Islet of Langerhans (tissue), 1 donor: Measurements from ENCODE around the gene CCDC154.
"Not testable (repeated sequence)": the region's sequence is repeated elsewhere in the genome, so short reads cannot be mapped to it uniquely, and the experiment has no call there.

Experiments
- FAIRE-seq: peaks from one replicate; lab custom pipeline; 2011; peaks lifted over from hg19 to GRCh38; lab: Jason Lieb, UNC

CCDC154 gene

DNA sequence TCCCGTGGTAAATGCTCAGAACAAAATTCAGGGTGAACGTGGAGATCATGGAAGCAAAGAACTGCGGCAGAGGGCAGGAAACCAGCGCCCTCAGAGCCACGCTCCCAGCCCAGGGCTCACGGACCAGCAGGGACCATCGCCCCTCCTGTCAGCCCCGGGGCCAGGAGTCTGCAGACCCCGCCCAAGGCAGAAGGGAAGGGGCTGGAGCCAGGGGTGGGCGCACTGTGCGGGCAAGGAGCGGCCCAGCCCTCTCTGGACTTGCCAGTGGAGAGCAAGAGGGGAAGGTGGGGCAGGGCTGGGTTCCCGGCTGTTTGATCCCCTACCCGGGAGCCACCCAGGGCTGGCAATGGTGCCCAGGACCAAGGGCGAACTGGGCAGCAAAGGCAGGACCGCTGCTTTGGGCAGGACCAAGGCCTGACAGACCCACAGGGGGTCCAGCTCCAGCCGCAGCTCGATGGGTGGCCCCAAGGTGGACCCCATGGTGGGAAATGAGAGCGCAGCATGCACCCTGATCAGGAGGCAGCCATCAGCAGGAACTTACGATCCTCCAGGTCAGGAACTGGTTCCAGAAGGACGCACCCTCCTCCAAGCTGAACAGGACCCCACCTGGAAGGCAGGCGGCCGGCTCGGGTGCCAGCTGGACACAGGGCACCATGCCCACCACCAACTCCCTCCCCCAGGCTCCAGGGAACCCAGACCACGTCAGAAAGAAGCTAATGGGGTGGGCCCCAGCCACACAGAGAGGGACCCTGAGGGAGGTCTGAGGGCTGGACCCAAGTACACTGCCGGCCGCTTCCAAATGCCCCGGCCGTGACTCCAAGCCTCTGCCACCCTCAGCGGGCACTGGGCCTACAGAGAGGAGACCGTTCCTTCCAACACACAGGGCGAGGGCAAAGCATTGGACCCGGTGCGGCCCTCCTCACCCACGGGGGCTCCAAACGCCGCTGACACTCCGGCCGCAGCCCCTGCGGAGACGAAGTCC, 11.1 kb upstream of the CCDC154 start:
- no peak for FAIRE-seq

DNA sequence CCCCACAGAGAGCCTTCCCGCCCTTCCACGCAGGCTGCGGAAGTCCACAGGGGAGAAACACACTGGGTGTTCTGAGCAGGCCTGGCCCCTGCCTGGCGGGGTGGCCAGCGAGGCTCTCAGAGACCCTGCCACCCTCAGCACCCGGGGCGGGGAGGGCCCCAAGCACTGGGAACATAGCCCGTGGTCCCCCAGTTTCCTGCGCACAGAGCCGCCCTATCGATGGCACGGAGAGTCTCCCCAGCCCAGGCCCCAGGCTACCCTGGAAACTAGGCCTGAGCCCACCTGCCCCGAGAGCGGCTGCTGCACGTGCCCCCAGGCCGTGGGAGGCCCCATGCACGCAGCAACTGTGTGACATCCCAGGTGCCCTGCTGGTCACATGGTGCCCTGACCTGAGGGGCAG, 10.2 kb upstream of the CCDC154 start:
- no peak for FAIRE-seq

GRCh38 chr16:1453316-1453715, 9.0 kb upstream of the CCDC154 start:
- no peak for FAIRE-seq

GRCh38 chr16:1452530-1452929, 8.2 kb upstream of the CCDC154 start:
- no peak for FAIRE-seq

DNA sequence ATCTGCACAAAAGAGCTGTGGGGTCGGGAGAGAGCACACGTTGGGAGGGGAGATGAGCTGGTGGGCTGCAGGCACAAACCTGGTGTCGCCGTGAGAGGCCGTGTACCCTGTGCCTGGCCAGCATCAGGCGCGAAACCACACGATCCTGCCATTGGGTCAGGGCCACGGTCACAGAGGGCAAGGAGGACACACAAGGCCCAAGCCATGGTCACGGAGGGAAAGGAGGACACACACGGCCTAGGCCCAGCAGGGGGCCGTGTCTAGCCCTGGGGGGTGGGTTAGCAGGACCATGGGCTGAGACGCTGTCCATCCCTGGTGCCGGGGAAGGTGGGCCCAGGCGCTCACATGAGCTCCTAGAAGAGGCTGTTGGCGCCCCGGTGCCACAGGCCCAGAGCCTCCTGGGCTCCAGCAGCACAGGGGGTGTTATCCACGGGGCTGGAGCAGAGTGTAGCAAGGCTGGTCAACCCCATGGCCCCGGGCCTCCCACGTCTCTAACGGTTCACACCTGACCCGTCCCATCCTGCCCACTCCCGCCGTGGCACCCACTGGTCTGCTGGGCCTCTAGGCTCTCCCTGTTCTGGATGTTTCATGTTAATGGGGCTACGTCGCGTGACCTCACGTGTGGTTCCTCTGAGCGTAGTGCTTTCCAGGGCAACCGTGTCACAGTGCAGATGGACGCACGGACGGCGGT, 7.5 kb upstream of the CCDC154 start:
- no peak for FAIRE-seq

GRCh38 chr16:1450841-1451240, 6.5 kb upstream of the CCDC154 start:
- FAIRE-seq, result no peak

DNA sequence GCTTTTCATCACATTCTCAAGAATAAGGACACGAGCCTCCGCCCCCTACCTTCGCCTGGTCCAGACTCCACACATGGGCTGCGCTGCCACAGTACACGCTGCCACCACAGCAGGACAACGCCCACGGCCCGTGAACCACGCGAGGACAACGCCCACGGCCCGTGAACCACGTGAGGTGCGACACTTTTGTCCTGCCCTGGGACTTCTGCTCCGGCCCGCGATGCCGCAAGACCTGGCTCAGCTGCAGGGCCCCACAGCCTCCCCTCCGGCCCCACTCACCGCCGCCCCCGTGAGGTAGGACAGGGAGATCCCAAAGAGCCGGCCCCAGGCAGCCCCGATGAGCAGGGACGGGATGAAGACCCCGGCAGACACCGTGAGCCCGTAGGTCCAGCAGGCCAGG, 5.9 kb upstream of the CCDC154 start:
- FAIRE-seq, result no peak

- no peak for FAIRE-seq
These were observed 4.9 kb upstream of the CCDC154 start for GRCh38 chr16:1449201-1449788.

DNA sequence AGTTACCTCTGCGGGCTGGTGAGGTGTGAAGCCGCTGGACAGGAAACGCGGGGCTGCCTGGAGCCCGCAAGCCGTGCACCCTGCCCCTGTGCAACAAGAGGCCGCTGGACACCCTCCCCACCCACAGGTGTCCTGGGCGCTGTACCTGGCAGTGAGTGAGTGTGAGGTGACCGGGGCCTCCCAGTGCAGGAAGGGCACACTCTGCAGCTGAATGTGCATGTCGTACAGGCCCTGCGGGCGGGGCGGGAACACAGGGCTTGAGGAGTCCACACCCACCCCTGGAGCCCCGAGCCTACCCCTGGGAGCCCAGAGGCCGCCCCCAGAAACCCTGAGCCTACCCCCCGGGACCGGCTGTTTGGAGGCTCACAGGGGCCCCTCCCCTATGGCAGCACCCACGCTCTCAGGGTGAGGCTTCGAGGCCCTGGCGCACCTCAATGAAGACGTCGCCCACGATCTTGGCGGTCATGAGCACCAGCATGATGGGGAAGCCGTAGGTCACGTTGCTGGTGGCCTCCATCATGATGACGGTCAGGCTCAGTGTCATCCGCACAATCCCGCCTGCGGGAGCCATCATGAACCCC, 4.3 kb upstream of the CCDC154 start:
- no peak for FAIRE-seq

- no peak for FAIRE-seq
These were observed 3.6 kb upstream of the CCDC154 start for GRCh38 chr16:1447965-1448364.

DNA sequence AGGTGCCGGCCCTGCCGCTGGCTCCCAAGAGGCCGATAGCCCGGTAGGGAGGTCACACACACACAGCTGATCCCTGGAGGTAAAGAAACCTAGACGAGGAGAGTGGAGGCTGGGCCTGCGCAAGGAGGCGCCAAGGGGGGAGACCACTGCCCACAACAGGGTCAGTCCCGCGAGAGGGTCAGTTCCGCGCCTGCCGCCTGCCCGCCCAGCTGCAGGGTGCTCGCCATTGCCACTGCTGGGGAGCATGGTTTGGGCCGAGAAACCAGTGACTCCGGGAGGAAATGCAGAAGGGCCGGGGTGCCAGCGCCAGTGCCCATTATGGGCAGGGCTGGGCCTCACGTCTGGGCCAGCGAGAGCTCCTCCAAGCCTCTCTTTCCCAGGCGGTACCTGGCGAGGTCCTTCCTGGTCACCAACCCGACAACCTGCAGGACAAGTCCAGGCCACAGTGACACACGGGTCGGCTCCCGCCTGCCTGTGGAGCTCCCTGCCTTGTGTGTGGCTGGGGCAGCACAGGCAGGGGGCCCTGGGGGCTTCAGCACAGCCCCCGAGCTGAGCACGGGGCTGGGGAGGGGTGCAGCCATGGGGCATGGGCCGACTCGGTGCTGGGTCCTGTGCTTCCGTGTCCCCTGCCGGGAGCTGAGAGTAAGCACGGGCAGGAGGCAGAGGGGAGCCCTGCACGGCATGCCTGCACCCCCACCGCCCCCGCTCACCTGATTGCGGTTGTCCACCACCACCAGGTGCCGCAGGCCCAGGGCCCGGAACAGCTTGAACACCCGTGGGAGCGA, 2.1 kb upstream of the CCDC154 start:
- no peak for FAIRE-seq

DNA sequence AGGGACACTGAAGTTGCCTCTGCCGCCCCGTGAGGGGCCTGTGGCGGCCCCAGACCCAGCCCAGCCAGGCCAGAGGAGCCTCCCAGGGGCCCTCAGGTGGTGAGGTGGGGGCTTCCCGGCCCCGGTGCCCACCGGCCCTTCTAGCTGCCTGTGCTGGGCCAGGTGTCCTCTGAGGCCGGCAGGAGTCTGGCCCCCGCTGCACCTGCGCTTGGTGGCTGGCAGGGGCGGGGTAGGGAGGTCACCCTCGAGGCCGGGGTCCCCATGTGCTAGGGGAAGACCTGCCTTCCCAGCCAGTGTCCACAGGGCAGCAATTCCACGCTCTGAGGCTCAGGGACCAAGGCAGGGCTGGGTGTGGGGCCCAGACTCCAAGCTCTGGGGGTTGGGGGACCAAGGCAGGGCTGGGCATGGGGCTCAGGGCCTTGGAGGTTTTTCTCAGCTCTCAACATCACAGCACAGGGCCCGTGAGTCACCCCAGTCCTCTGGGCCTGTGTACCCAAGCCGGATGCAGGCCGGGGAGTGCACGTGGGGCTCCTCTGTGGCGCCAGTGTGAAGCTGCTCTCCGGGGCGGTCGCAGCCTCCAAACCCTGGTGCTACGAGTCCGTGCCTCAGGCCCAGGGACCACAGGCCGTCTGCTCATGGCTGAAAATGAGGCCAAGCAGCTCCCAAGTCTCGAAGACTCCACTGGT, 1.3 kb upstream of the CCDC154 start:
- FAIRE-seq, result no peak

DNA sequence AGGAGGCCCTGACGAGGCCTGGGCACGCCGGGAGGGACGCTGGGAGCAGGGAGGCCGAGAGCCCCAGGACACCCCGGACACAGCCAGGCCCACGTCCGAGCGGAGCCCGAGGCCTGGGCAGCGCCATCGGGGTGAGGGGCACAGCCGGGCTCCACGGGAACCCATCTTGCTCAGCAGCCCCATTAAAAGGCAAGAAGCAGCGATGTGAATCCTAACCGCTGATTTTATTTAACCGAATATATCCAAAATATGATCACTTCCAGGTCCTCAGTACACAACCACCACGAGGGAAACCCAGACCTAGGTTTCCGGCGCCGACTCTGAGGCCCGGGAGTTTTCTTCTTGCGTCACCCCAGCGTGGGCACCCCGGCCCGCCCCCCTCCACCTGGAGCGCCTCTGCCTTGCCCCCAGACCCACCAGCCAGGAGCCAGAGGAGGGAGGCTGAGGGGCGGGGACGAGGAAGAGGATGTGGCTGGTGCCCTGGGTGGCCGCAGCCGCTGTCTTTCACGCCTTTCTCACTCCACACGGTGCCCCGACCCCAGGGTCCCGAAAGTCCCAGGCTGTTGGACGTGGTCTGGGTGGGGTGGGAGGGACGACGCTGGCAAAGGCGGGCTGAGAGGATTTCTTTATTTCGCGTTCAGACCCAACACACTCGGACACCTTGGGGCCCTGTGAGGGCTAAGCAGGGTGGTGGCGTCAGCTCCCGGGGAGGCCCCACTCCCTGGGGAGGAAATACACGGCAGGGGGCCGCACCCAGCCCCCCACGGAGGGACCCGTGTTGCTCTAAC, 568 bp upstream of the CCDC154 start:
- FAIRE-seq, result no peak

GRCh38 chr16:1443403-1443973, 868 bp downstream of the CCDC154 start:
- no peak for FAIRE-seq

- no peak for FAIRE-seq
These were observed 1.7 kb downstream of the CCDC154 start for GRCh38 chr16:1442697-1443096.

- FAIRE-seq, result no peak
These were observed 2.9 kb downstream of the CCDC154 start for GRCh38 chr16:1441391-1441829.

- FAIRE-seq, result not testable (repeated sequence)
These were observed 4.7 kb downstream of the CCDC154 start for GRCh38 chr16:1439699-1440074.

DNA sequence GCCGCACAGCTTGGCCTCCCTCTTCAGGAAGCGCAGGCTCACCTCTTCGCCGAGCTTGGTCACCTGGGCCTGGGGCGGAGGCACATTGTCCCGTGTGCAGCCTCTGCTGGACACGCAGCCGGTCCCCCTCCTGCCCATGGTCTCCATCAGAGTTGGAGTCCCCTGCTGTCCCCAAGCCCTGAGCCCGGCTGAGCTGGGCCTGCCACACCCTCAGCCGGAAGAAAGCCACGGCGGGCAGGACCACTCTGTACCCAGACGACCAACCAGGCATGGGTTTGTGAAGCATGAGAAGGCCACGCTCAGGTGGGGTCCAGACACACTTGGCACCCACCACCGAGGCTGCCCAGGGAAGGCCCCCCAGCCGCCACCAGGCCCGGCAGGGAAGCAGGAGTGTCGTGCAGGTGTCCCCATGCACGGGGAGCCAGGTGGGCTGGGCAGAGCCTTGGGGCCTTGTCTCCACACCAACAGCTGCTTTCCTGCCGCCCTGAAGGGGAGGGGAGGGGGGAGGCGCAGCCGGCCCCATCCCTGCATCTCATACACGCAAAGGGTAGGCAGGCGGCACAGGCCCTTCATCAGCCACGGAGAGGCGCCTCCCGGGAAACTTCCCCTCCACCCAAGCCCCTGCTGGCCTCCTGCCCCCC, 5.2 kb downstream of the CCDC154 start:
- FAIRE-seq, result no peak

DNA sequence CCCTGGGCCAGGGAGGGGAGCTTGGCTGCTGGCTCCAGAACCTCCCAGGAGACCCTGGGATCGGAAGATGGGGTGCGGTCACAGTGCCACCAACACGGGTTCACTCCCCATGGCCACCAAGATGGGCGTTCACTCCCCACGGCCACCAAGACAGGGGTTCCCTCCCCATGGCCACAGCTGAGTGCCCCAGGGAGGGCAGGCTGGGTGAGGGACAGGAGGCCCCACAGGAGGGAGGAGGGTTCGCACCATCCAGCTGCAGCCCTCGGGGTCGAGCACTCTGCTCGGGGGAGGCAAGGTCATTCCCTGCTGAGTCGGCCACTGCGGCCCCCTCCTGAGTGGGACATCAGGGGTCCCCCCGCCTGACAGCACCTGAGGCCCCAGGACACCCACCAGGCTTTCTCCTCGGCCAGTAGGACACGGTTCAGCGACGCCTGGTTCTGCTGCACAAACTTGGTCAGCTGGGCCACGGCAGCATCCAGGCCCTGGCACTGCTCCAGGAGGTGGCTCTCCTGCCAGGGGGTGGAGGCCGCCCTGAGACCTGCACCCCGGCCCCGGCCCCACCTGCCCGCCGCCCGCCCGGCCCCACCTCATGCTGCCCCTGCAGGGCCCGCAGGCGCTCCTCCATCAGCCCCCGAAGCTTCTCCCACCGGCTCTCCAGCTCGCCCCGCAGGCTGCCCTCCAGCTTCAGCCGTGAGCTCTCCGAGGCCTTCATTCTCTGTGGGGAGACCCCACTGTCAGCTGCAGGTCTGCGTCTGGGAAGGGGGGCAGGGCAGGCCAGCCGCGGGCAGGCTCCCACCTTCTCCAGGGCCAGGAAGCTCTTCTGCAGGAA, 5.9 kb downstream of the CCDC154 start:
- FAIRE-seq, result no peak
